ENCODE data around the gene ITIH4. TPM values are rescaled to one million over a fixed set of nuclear protein-coding genes. Genes with fewer than 3 reads are reported as not detected.

The ITIH4 gene
- total RNA-seq, 6 experiments from 2014 or later: 1,573 to 4,137 (median 3,531) TPM

DNA sequence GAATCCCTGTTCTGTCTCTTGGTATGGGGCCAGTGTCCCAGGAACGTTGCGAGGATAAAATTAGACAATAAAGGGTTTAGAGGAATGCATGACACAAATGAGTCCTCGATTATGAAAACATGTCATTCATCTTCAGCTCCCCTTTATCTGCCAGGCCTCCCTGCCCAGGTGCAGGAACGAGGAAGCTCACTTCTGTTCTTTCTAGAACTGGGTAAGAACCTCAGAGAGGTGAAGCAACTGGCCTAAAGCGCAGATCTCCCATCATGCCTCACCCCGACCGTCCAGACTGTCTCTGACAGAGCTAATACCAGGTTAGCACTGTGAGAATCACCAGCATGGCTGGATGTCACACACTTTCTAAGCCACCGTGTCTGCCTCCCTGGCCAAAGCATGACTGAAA is 54.6 kb downstream of the ITIH4 start:
- TF ChIP-seq POLR2A (IDR thresholded peaks at IDR 0.05): peak; percentile 66
- TF ChIP-seq CTCF (IDR thresholded peaks at IDR 0.05): no peak
- ATAC-seq: peak; percentile 29 to 47 (median 42)
- peak; percentile 45 to 71 (median 68) for DNase-seq

DNA sequence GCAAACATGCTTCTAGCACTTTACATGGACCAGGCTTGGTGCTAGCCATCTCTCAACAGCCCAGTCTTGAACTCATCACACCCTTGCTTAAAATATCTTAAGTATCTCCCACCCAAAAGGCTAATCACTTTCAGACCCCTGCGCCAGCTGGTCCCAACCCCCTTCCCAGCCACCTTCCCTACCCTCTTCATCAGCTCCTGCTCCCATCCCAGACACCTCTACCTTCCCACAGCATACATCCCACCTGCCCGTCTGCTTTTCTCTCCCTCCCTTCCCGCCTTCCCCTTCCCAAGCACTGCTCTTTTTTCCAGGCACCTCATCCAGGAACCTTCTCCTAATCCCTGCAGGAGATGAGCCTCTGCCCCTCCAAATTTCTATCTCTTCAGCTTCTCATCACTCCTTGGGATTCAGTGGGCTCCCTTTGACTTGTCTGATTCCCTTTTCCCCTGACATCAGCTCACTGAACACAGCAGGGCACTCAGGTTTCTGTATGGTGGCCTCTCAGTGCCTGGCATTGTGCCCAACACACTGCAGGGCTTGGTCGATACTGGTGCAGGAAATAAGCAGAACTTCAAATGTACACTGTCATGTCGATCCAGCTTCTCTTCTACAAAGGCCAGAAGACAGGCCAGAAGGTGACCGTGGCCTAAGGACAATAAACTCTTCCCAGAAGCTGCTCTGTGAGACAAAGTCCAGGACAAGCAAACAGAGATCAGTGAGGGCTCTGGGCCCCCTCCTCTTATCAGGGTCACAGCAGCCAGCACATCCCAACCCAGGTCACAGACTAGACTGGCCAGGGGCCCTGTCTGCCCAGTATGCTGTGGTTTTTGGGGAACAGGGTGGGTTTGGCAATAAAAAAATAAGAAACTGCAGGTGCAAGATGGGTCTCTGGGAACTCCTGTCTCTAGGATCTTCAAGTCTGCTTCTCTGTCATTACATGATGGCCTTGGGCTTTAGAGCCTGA is 55.3 kb downstream of the ITIH4 start:
- WGBS (ENCODE audit: insufficient coverage, low coverage, low lambda C conversion rate, missing lambda C conversion rate): 16% methylated on average over 5 of the region's 6 CpGs
- Histone ChIP-seq H3K9me3 (no peaks in the 10 kb centered on the region), H3K4me1 (peaks cover 0 to 67% (median 27%) of the 10 kb centered on the region in 4 donors), H3K27ac (peak overlapping the region; percentile 77 to 95 (median 86)), H3K27me3 (no peaks in the 10 kb centered on the region), H3K36me3 (peaks cover 0 to 1% (median 0%) of the 10 kb centered on the region in 4 donors), H3K4me3 (peak overlapping the region in 2 of 3 donors; percentile 23 to 33)
- intact Hi-C loops (cut with DNase I): no loop called here
- TF ChIP-seq POLR2A (IDR thresholded peaks at IDR 0.05) (peak; percentile 13), CTCF (IDR thresholded peaks at IDR 0.05) (no peak)
- DNase-seq (peak; percentile 83 to 88 (median 87)), ATAC-seq (peak; percentile 47 to 71 (median 56))

More for the DNA sequence above, 54.6 kb downstream of the ITIH4 start:
- Histone ChIP-seq H3K36me3 (peaks cover 0 to 8% (median 0%) of the 10 kb centered on the region in 4 donors), H3K9me3 (no peaks in the 10 kb centered on the region), H3K27ac (peak overlapping the region; percentile 70 to 95 (median 86)), H3K4me3 (peak overlapping the region in 2 of 3 donors; percentile 55 to 73), H3K4me1 (peaks cover 0 to 74% (median 30%) of the 10 kb centered on the region in 4 donors), H3K27me3 (no peaks in the 10 kb centered on the region)
- intact Hi-C loops (cut with DNase I): no loop called here
- 12% methylated on average over 8 of the region's 8 CpGs for WGBS (ENCODE audit: insufficient coverage, low coverage, low lambda C conversion rate, missing lambda C conversion rate)

DNA sequence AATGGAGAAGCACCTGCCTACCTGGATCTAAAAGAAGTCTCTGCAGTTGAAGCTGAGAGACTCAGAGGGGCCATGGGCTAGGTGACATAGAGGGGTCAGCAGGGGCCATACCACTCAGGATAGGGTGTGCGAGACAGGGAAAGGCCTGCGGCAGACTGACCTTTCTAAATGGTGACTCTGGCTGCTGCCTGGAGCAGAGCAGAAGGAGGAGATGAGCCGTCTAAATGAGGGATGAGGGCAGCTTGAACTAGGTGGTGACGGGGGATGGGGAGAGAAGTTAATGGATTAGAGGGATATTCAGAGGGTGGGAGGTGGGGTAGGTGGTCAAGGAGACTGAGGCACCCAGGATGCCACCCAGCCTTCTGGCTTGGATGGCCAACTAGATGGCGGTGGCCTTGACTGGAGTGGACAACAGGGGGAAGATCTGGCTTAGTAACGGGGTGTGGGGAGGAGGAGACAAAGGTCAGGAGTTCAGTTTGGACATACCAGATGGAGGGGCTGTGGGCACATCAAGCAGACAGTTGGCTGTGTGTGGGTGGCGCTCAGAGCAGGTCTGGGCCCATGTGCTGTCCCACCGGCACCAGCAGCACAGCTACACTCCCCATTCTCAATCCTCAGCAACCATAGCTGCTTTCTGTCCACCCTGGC is 56.3 kb downstream of the ITIH4 start:
- no peak for DNase-seq
- no peak for ATAC-seq
- 35% methylated on average over 5 of the region's 8 CpGs for WGBS (ENCODE audit: insufficient coverage, low coverage, low lambda C conversion rate, missing lambda C conversion rate)
- Histone ChIP-seq H3K4me3 (peak overlapping the region in 2 of 3 donors; percentile 23 to 33), H3K27ac (peak overlapping the region; percentile 77 to 95 (median 86)), H3K9me3 (no peaks in the 10 kb centered on the region), H3K36me3 (no peaks in the 10 kb centered on the region), H3K27me3 (no peaks in the 10 kb centered on the region), H3K4me1 (peaks cover 0 to 65% (median 22%) of the 10 kb centered on the region in 4 donors)
- no peak for TF ChIP-seq CTCF (IDR thresholded peaks at IDR 0.05)
- intact Hi-C loops (cut with DNase I): no loop called here

DNA sequence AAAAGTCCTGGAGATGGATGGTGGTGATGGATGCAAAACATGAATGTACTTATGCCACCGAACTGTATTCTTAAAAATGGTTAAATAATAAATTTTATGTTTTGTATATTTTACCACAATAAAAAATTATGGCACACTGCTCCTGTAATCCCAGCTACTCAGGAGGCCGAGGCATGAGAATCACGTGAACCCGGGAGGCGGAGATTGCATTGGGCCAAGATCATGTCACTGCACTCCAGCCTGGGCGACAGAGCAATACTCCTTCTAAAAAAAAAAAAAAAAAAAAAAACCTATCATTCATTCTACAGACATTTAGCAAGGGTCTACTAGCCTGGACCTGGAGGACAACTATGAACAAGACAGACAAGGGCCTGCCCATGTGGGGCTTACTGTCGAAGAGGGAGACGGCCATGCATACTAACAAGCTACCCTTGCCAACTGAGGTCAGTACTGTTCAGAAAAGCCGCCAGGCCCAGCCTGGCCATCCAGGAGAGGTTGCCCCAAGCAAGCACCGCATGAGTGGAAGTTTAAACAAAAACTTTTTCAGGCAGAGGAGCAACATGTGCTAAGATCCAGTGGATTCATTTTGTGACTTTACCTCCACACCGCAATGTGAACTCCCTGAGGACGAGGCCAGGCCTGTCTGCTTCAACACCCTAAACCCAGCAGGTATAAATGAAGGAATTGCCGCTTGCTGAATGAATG is 57.0 kb downstream of the ITIH4 start:
- DNase-seq: peak; percentile 35 to 78 (median 76)
- Histone ChIP-seq H3K36me3 (peaks cover 0 to under 1% (median 0%) of the 10 kb centered on the region in 4 donors), H3K27ac (peak overlapping the region in 2 of 3 donors; percentile 77 to 95), H3K9me3 (no peaks in the 10 kb centered on the region), H3K4me3 (peak overlapping the region in 2 of 3 donors; percentile 7 to 33), H3K27me3 (no peaks in the 10 kb centered on the region), H3K4me1 (peaks cover 0 to 66% (median 20%) of the 10 kb centered on the region in 4 donors)
- peak in 3 of 4 donors; percentile 2 to 8 (median 5) for ATAC-seq
- no peak for TF ChIP-seq CTCF (IDR thresholded peaks at IDR 0.05)
- intact Hi-C loops (cut with DNase I): no loop called here
- 44% methylated on average over 11 of the region's 13 CpGs for WGBS (ENCODE audit: insufficient coverage, low coverage, low lambda C conversion rate, missing lambda C conversion rate)
